HG03378 (cell line): Measurements from ENCODE around the gene CACNA2D2.

ENCODE experiments used
- ATAC-seq: cut with Tn5 transposase; IDR thresholded peaks from one replicate; pipeline ENCODE4 v1.9.1; 2021; ENCODE audit warnings: mild to moderate bottlenecking, moderate library complexity; ENCODE audit not compliant: unreplicated experiment

Gene CACNA2D2

DNA sequence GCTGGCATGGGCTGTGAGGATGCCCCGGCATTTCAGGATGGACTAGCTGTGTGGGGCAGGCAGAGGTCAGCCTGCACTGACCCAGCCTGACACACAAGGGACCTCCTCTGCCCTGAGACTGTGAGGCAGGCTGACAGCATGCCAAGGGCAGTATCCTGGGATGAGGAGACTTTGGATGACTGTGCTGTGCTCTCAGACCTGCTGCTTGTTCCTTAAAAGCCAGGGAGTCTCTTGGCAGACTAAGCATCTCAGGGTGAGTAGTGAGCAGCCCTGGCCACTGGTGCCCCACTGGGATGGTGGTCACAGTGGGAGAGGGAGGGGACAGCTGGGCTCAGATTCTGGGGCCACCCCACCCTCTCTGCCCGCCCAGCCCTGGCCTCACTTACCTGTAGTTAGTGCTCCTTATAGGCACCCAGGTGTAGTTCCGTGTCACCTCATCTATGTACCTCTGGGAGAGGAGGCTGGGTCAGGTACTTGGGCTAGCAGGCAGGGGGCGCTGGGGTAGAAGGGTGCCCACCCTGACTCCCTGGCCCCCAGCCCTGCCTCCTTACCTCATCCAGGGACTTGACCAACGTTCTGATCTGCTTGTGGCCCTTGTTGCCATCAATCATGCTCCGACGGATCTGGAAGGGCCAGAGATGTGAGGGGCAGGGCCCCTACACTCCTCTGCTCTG is 128.0 kb downstream of the CACNA2D2 start:
- ATAC-seq = no peak

DNA sequence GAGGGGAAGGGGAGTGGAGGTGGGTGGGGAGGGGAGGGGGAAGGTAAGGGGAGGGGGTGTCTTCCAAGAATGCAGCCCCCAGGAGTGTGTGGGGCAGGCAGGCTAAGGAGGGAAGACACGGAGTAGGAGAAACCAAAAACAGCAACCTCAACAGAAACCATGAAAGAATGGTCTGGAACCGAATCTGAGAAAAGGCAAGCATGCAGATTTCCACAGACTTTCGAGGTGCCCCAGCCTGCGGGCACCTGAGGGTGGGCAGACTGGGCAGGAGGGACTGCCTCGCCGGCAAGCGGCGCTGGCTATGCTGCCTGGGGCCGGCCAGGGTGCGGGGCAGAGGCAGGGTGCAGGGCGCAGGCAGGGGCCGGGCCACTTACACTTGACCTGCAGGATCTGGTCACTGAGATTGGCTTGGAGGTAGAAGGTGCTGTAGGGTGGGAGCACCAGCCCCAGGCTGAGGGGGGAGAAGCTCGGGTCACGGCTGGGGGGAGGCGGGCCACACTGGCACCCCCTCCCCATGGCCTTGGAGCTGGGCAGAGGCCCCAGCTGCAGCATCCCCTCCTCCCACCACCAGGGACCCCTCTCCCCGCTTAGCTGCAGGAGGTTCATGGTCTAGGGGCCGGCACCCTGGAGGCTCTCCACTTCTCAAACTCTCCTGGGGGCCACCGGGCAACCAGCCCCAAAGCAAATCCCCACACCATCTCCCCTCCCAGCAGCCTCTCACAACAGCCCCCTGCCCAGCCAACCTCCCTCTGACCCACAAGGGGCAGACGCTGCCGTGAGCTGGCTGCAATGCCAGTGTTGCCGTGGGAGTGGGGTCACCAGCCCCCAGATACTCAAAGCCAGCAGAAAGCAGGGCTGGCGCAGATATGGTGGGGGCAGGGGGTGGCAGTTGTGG is 128.8 kb downstream of the CACNA2D2 start:
- ATAC-seq = no peak

DNA sequence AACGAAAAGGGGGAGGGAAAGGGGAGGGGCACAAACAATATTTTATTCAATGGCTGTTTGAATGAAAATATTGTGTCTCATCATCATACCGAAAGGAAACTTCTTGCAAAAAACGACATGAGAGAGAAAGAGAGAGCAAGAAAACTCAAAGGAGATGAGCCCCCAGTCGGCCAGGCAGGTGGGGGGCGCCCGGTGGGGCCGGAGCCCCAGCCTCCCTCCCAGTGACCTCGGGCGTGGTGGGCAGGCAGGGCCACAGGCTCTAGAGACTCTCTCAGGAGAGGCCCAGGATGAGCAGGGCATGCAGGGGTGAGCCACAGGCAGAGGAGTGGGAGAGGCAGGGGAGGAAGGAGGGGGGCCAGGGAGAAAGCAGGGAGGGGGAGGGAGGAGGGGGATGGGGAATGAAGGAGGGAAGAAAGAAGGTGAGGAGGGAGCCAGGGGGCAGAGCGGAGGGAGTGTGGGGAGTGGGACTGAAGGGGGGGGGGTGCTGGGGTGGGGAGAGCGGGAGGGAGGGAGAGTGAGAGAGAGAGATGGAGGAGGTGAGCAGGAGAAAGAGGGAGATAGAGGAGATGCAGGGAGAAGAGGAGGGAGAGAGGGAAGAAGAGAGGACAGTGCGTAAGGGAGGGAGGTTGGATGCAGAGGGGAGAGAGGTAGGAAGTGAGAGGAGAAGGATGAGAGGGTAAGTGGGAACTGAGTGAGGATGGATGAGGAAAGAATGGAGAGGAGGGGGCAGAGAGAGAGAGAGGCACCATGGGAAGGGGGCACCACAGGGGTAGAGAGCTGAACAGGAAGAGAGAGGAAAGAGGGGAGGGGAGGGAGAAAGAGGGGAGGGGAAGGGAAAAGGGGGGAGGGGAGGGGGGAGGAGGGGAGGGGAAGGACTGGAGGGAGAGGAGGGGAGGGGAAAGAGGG is 130.0 kb downstream of the CACNA2D2 start:
- no peak for ATAC-seq

DNA sequence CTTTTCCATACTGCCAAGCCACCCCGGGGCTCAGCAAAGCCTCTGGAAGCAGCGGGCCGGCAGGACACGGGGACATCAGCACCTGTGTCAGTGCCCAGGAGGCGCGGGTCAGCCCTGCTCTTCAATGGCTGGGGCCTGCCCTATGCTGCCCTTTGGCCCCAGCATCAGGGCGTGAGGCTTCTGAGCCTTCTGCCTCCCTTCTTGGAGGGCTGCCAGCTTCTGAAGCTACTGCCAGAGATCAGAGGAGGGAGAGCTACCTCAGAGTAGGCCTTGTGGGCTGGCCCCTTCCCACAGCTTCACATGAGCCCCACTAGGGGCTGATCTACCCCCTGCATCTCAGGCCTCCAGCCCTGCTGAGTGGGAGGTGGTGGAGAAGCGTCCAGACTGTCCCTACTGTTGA is 131.1 kb downstream of the CACNA2D2 start:
- no peak for ATAC-seq

DNA sequence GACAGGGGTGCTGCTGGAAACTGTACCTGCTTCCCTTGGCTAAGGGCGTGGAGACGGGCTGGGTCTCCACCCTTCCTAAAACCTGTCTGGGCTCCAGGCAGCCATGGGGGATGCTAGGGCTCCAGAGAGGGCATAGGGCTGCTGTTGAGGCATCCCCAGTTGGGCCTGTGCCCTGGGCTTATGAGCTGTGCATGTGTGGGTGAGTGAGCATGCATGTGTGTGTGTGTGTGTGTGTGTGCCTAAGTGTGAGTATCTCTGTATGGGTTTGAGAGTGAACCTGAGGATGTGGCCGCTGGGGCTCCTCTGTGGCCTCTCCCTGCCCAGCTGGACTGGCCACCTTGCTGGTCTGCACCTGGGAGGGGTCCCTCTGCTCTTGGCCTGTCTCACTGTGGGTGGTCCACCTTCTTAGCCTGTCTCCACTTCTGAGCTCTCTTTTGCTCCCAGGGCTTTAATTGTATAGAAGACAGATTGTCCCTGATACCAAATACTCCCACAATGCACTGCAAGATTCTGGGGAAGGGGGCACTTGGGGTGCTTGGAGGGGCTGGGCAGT is 132.2 kb downstream of the CACNA2D2 start:
- no peak for ATAC-seq

DNA sequence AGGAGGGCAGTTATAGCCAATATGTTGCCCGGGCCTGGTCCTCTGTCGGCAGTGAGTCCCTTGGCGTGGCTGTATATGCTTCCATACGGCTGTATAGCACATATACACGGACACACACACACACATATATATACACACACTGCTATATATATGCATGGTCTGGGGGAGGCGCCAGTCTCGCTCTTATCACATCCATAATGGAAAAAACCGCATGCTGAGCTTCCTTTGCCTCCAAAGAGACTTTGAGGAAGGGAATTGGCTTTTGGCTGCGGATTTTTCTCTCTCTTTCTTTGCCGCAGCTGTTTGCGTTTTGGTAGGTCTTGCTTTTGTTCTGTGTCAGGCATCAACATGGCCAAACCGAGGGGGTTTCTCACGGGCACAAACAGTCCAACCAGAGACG is 132.8 kb downstream of the CACNA2D2 start:
- no peak for ATAC-seq

DNA sequence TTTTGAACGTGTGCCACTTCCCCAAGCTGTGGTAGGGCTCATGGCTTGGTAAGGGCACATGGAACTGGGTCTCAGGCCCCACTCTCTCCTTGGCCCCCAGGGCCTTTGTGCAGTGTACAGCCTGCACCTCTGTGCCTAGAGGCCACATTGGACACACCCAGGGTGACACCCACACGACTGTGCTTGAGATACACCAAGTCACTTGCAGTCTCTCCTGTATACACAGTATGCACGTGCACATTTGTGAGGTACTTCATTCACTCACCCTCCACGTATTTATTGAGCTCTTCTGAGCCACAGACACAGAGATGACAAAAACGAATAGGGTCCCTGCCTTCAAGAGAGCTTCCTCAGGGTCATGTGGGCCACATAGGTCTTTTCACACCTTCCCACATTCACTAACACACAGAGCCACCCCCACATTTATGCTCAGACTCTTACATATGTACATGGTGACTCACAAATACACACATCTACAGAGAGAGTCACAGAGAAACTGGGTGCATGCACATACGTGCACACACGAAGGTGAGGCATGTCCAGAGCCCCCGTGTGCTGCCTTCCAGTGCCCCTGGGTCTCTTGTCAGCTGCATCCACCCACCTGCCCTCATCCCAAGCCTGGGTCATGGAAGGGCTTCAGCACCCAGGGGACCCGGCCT is 134.3 kb downstream of the CACNA2D2 start:
- no peak for ATAC-seq

DNA sequence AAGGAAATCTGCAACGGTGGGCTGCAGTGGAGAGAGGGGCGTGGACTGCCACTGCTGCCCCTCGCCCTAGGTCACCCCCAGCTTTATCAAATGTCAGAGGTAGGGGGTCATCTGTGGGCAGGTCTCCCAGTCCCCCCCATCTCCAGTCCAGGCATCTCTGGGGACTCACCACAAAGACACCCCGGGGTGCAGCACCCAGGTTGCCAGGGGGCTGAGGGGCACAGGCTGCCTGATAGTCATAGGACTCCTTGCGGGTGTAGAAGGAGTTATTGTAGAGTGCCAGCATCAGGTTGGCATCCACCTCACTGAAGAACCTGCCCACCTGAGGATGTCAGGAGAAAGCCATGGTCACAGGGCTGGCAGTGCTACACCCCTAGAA is 137.6 kb downstream of the CACNA2D2 start:
- ATAC-seq = no peak

DNA sequence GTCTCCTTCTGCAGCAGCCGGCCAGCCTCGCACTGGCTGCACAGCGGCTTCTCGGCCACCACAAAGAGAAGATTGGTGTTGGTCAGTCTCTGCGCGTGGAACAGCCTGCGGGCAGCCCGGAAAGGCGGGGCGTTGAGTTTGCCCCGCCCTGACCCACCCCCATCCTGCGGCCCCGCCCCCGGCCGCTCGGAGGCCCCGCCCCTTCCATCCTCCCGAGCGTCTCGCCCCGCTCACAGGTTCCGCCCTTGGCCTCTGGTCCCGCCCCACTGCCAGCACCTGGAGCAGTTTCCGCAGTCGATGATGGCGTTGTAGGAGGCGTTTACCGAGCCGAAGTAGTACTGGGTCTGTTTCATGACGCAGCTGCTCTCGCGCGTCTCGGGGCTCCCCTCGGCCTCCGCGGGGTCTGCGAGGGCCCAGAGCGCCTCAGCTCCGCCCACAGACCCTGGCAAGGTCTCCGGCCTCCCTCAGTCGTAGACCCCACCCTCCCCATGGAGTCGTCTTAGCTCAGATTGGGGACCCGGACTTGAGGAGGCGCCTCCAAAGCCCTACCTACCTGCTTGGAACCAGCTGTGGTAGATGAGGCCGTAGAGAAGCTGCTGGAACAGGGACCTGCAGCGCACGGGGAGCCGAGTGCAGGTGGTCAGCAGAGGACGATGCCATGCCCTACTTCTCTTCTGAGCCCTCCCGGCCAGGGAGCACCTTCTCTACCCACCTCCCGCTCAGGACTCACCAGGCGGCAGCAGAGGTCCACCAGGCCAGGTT is 138.2 kb downstream of the CACNA2D2 start:
- peak; percentile 77 for ATAC-seq

DNA sequence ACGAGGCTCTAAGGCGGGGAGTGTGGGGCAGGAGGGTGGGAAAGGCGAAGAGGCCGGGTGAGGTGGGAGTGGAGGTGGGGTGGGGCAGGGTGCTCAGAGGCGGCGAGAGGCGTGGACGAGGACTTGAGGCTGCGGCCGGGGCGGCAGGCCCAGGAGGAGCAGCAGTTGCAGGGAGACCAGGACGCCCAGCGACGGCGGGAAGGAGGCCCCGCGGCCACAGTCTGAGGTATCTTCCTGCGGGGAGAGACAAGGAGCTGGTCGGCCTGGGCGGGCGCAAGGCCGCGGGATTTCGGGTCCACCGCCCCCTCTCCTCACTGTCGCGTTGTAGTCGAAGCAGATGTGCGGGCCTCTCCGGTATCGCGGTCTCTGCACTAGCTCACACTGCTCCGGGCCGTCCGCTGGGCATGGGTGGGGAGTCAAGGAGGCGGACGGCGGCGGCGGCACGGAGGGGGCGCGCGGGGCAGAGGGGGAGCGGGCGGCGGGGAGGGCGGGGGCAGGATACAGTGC is 138.8 kb downstream of the CACNA2D2 start:
- ATAC-seq = no peak

DNA sequence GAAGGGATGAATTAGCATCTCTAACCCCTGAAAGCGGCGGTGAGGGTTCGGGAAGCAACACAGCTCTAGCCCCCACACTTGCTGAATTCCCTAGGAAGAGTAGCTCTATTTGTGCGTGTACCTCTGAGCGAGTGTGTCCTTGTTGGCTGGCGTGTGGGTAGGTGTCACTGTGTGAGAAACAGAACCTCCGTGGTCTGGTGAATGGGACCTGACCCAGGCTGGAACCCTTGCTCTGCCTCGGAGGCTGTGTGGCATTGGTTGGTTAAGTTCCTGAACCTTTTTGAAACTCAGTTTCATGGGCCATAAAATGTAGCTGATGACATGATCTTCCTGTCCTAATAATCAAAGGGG is 143.7 kb downstream of the CACNA2D2 start:
- ATAC-seq = no peak

DNA sequence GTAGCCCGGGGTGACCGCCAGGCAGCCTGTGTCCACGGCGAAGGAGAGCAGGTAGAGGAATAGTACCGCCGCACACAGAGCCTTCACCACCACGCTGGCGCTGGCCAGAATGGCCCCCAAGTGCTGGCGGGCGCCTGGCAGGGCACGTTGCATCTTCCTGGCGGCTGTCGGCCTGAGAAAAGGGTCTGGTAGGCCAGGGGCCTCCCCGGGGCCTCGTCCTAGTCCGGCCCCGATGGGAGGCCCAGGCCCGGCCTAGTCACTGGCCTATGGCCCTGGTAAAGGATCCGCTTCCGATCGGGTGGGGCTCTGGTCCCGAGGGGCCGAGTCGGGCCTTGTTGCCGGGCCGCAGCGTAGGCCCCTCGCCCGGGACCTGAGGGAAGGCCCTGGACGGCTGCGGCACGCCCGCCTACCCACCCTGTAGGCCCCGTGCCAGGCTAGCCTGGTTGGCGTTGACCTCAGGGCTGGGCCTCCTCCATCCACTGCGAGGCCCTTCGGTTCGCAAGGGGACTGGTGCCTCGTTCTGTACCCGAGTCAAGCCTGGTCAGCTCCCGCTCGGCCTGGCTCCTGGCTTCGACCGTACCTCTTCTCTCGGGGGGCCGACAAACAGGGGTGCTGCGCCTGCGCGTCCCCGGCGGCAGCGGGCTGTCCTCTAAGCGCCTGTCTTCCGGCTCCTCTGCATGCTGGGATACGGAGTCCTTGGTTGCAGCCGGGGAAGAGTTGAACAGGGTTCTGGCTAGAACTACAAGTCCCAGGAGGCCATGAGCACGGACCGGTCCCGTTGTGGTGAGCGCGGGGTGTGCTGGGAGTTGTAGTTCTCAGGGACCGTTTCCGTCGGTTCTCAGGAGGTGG is 144.3 kb downstream of the CACNA2D2 start, which contains the start of gene TMEM115:
Gene TMEM115 (minus strand): TSS at position 611 of the 849 bp plus-strand sequence. CDS start 458 bp downstream, at position 153.
- ATAC-seq = peak; percentile 97

DNA sequence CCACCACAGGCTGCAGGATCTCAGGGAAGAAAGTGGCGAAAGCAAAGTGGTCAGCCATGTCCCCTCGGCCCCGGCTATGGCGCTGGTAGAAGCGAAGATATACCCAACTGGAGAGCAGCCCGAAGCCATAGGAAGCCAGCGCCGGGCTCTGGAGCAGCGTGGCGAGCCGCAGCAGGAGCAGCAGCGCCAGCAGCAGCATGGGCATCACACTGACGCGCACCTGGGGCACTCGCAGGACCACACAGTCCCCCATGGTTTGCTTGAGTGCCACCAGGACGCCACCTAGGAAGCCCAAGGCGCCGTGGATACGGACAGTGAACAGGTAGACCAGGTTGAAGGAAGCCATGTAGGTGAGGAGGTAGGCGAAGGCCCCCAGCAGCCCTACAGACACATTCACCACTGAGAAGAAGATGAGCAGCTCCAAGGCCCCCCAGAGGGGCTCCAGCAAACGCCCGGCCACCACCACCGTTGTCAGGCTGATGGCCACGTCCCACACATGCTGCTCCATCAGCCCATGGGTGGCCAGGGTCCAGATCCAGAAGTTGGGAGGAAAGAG is 145.0 kb downstream of the CACNA2D2 start:
- no peak for ATAC-seq

DNA sequence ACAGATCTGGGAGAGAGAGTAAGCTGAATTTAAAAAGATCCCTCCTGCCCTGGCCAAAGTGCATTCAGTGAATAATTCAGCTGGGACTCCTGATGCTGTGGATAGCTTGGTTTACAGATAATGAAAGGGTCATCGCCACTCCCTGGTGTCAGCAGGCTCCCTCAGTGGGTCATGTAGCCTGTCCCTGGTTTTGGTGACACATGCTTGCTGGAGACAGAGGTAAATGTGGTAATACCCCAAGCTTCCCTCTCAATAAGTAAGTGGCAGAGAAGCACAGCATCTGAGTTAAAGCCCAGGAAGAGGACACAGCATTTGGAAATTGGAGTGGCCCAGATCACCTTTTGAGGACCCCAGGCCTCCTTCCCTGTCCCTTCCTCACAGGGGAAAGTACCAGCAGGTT is 146.0 kb downstream of the CACNA2D2 start:
- no peak for ATAC-seq

DNA sequence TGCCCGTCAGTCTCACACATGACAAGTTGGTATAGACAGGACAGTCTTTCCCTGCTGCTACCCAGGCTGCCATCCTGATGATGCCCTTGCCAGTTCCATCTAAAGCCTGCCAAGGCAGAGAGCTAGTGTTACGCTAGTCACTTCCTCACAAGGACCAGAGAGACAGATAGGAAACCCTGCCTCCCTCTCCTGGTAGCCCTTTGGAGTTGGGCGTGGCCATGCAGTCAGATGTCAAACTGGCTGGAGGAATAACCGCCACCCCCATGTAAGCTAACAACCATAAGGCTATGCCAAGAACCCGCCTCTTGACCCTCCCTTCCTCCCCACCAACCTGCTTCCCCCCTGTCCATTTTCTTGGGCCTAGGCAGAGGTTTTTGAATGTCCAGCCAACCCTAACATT is 146.9 kb downstream of the CACNA2D2 start:
- no peak for ATAC-seq

DNA sequence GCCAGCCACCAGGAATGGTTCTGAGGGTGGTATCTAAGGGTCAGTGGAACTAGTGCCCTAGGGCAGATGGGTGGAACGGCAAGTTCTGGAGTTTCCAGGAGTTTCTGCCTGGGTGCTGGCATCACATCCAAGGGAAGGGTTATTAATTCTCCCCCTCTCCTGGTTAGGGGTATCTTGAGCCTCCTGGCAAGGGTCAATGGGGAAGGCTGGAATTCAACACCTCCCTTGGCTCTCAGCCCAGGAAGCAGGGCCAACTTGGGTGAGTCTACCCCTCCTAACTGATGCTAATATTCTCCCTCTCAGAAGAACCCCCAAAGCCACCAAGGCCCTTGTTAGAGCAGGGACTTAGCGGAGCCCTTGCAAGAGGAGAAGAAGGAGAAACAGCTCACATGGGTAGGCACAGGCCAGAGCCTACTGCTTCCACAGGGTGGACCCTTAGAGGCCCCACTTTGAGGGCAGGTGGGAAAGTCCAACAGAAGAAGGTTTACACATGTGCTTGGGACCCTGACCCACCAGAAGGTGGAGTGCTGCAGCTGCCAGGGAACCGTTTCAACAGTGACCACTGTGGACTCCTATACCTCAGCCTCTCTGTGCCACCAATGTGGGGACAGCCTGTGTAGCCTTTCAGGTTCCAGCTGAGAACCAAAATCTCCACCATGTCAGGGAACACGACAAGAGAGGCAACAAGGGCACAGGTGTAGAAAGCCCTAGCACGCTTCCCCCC is 147.4 kb downstream of the CACNA2D2 start:
- ATAC-seq = no peak

DNA sequence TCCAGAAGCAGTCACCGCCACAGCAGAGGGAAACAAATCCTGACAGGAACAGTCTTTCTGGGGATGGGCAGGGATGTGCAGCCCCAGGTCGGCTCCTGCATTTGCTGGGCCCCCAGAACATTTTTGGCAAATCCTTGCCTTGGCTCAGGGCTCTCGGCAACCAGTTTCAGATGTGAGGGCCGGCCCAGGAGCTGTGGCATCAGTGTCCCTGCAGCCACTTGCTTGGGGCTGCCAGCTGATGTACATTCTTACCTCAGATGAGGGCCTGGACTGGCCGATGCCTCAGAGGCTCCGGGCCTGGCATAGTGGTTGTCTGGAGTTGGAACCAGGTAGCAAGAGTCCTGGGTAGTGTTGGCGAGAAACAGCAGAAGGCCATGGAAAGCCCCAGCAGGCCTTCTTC is 148.6 kb downstream of the CACNA2D2 start:
- no peak for ATAC-seq
